Keratinocyte (primary cell): ENCODE measurements around the gene LDLR.

ENCODE experiments used
- CTCF ChIP-seq, 3 experiments: IDR thresholded peaks in 1 of 3; conservative IDR thresholded peaks in 1 of 3; optimal IDR thresholded peaks in 1 of 3; 2 replicates in 2 of 3; 3 replicates in 1 of 3; pipeline versions ENCODE3 to v1.5.1; 2011; ENCODE audit warnings: low read length in 3 of 3, mild to moderate bottlenecking in 3 of 3, moderate library complexity in 2 of 3, control low read depth in 1 of 3, inconsistent platforms in 1 of 3; ENCODE audit not compliant: insufficient read depth in 2 of 3; ENCODE audit errors: extremely low read depth in 1 of 3
- EZH2 ChIP-seq: IDR thresholded peaks from one replicate; pipeline ENCODE4 v1.6.1; 2012; ENCODE audit warnings: inconsistent platforms, mild to moderate bottlenecking, low read length, moderate library complexity

- no peak for TF ChIP-seq CTCF (optimal IDR thresholded peaks at IDR 0.05 in 1 of 3, IDR thresholded peaks at IDR 0.05 in 1 of 3, conservative IDR thresholded peaks at IDR 0.05 in 1 of 3; ENCODE audit: extremely low read depth in 1 of 3, insufficient read depth in 2 of 3, low read length in 3 of 3)
- no peak for TF ChIP-seq EZH2
These were observed 70.6 kb downstream of the LDLR start for GRCh38 chr19:11159598-11160439.
